Stomach smooth muscle (tissue), 2 donors: ENCODE measurements around the gene TNNI3K.
A peak's percentile ranks its signal among the peaks of the same experiment; 100 is the strongest.

Experiments
- H3K27ac ChIP-seq: one replicate; pipeline ENCODE4 v1.7.0; 2013; ENCODE audit warnings: mild to moderate bottlenecking, low read length, inconsistent platforms
- H3K27me3 ChIP-seq, 2 donors: one replicate each; pipeline ENCODE4 v1.7.0; 2013; ENCODE audit warnings: low read length in 2 of 2; ENCODE audit not compliant: insufficient read depth in 2 of 2, control insufficient read depth in 1 of 2
- H3K36me3 ChIP-seq, 2 donors: one replicate each; pipeline ENCODE4 v1.7.0; 2013; ENCODE audit warnings: low read length in 2 of 2; ENCODE audit not compliant: control insufficient read depth in 2 of 2, insufficient read depth in 2 of 2
- H3K4me1 ChIP-seq: one replicate; pipeline ENCODE4 v1.7.0; 2013; ENCODE audit warnings: low read length; ENCODE audit not compliant: control insufficient read depth, insufficient read depth
- H3K4me3 ChIP-seq, 2 donors: one replicate each; pipeline ENCODE4 v1.7.0; 2013; ENCODE audit warnings: low read length in 2 of 2
- H3K9ac ChIP-seq, 2 donors: one replicate each; pipeline ENCODE4 v1.7.0; 2013; ENCODE audit warnings: low read length in 2 of 2, mild to moderate bottlenecking in 1 of 2
- H3K9me3 ChIP-seq, 2 donors: one replicate each; pipeline ENCODE4 v1.7.0; 2013; ENCODE audit warnings: low read length in 2 of 2; ENCODE audit not compliant: control insufficient read depth in 2 of 2
- donor health status: healthy.
- donor health status: Pancreatic carcinoma.

Gene TNNI3K

DNA sequence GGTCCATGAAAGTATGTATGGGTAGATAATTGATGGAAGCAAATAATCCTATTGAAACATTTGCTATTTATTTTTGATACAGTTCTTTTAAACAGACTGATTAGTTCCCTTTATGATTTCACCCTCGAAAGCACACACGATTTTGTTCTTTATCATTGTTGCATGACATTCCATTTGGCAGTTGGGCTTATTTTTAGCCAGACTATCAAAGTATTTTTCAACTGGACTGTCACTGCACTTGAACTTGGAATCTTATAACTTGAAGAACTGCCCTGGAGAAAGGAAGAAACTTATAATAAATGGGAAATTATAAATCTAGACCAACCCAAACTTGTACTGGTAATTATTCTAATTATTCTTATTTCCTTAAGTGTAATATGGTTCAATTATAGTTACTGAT is at the start of gene TNNI3K:
Gene TNNI3K, plus strand, starts transcription at position 235 of the 400 bp plus-strand sequence. Its CDS starts 65 bp downstream, at position 300.
- Histone ChIP-seq H3K4me3 (no peak within 1 kb of the TSS), H3K36me3 (no peaks in the 10 kb centered on the region), H3K4me1 (no peaks in the 10 kb centered on the region)

GRCh38 chr1:74193908-74194307 is 41.3 kb upstream of the TNNI3K start:
- Histone ChIP-seq H3K4me3 (no peak overlapping the region), H3K36me3 (no peaks in the 10 kb centered on the region), H3K9ac (no peak overlapping the region), H3K9me3 (no peaks in the 10 kb centered on the region), H3K27me3 (no peaks in the 10 kb centered on the region), H3K4me1 (no peaks in the 10 kb centered on the region), H3K27ac (no peak overlapping the region)

More for the DNA sequence above, at the start of gene TNNI3K:
- H3K9ac ChIP-seq: no peak within 1 kb of the TSS
- H3K27ac ChIP-seq: no peak within 1 kb of the TSS
- no peaks in the 10 kb centered on the region for H3K27me3 ChIP-seq
- no peaks in the 10 kb centered on the region for H3K9me3 ChIP-seq

DNA sequence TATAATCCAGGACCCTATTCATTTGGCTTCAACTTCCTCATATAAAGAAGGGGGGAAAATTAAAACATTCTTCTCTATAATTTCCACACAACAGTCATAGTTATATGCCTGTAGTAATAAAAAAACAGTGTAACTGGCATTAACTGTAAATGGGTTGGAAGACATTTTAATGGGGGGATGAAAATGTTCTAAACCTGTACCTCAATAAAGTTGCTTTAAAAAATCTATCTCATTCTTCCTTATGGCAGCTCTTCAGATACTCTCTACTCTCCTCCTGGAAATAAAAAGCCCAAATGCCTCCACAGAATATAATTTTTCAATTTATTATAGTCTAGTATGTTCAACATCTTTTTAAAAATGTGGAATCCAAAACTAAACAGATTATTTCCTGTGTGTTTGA is 39.8 kb upstream of the TNNI3K start:
- Histone ChIP-seq H3K27ac (no peak overlapping the region), H3K9ac (no peak overlapping the region), H3K9me3 (no peaks in the 10 kb centered on the region)

GRCh38 chr1:74197255-74197654 is 37.9 kb upstream of the TNNI3K start:
- Histone ChIP-seq H3K9ac (no peak overlapping the region), H3K4me3 (peak overlapping the region; percentile 61 to 92), H3K27me3 (no peaks in the 10 kb centered on the region), H3K27ac (peak overlapping the region; percentile 68), H3K36me3 (no peaks in the 10 kb centered on the region), H3K4me1 (no peaks in the 10 kb centered on the region), H3K9me3 (no peaks in the 10 kb centered on the region)

More for the DNA sequence above, 39.8 kb upstream of the TNNI3K start:
- H3K36me3 ChIP-seq: no peaks in the 10 kb centered on the region
- H3K27me3 ChIP-seq: no peaks in the 10 kb centered on the region
- H3K4me3 ChIP-seq: no peak overlapping the region
- H3K4me1 ChIP-seq: no peaks in the 10 kb centered on the region

- H3K27ac ChIP-seq: peak within 1 kb of the TSS; percentile 68
- H3K36me3 ChIP-seq: no peaks in the 10 kb centered on the region
- no peaks in the 10 kb centered on the region for H3K9me3 ChIP-seq
- H3K4me1 ChIP-seq: no peaks in the 10 kb centered on the region
- peak within 1 kb of the TSS; percentile 60 to 92 for H3K9ac ChIP-seq
- H3K27me3 ChIP-seq: no peaks in the 10 kb centered on the region
- H3K4me3 ChIP-seq: peak within 1 kb of the TSS; percentile 61 to 92
These were observed 37.3 kb upstream of the TNNI3K start, which contains the start of the genes FPGT and LRRIQ3 for GRCh38 chr1:74197657-74198552. TSS of gene FPGT (plus strand) at chr1:74198242. CDS start at chr1:74198279, 37 bp downstream. TSS of gene LRRIQ3 (minus strand) at chr1:74198176. CDS start at chr1:74183684, 14,492 bp downstream.

DNA sequence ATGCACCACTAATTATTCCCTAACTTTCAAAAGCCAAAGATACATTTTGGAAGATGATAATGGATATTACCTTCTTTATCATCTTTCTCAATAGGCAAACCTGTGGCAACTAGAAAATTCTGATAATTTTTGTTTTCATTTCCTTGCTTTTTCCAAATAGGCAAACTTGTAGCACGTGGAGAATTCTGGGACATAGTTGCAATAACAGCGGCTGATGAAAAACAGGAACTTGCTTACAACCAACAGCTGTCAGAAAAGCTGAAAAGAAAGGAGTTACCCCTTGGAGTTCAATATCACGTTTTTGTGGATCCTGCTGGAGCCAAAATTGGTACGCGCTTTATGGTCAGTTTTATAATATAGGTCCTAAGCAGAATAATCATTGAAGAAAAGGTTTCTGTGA is 35.7 kb upstream of the TNNI3K start:
- Histone ChIP-seq H3K9ac (no peak overlapping the region), H3K9me3 (no peaks in the 10 kb centered on the region), H3K4me1 (no peaks in the 10 kb centered on the region), H3K36me3 (peaks cover 0 to 1% of the 10 kb centered on the region in 2 donors), H3K4me3 (no peak overlapping the region), H3K27me3 (no peaks in the 10 kb centered on the region), H3K27ac (no peak overlapping the region)

DNA sequence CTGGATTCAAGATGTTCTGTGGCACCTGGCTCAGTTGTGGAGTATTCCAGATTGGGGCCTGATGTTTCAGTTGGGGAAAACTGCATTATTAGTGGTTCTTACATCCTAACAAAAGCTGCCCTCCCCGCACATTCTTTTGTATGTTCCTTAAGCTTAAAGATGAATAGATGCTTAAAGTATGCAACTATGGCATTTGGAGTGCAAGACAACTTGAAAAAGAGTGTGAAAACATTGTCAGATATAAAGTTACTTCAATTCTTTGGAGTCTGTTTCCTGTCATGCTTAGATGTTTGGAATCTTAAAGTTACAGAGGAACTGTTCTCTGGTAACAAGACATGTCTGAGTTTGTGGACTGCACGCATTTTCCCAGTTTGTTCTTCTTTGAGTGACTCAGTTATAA is 29.9 kb upstream of the TNNI3K start:
- H3K27ac ChIP-seq: no peak overlapping the region
- H3K4me3 ChIP-seq: no peak overlapping the region
- H3K9ac ChIP-seq: no peak overlapping the region
- no peaks in the 10 kb centered on the region for H3K27me3 ChIP-seq
- no peaks in the 10 kb centered on the region for H3K9me3 ChIP-seq
- peaks cover 4 to 6% of the 10 kb centered on the region in 2 donors for H3K36me3 ChIP-seq
- no peaks in the 10 kb centered on the region for H3K4me1 ChIP-seq

DNA sequence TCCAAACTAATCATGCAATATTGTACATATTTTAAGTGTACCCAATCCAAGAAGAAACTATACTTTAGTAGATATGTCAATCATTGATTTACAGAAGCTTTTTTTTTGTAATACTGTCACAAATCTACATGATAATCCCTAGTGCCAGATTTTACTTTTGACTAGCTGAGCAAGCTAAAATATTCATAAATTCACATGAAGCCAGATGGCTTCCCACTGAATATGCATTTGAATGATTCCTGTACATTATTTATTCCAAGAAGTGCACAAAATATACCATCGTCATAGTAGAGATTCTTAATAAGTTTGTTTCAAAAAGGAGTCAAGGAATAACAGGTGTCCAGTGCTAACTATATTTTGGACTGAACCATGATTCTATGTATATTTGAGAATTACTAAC is 20.0 kb upstream of the TNNI3K start:
- no peak overlapping the region for H3K4me3 ChIP-seq
- no peaks in the 10 kb centered on the region for H3K36me3 ChIP-seq
- no peaks in the 10 kb centered on the region for H3K27me3 ChIP-seq
- H3K27ac ChIP-seq: no peak overlapping the region
- no peaks in the 10 kb centered on the region for H3K9me3 ChIP-seq
- no peaks in the 10 kb centered on the region for H3K4me1 ChIP-seq
- no peak overlapping the region for H3K9ac ChIP-seq

DNA sequence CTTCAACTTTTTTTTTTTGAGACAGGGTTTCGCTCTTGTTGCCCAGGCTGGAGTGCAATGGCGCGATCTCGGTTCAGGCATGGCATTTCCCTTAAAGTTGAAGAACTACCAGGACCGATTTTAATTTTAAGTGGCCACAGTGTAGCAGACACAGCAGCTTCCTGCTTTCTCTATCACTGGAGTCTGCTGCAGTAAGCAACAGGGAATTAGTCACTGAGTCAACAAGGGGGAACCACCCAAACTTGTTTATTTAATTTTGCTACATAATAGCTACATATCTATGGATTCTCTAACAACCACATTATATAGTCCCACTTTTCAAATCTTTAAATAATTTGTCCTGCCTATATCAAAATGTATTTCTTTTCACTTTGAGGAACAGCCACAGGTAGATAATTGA is 12.5 kb upstream of the TNNI3K start:
- Histone ChIP-seq H3K4me3 (no peak overlapping the region), H3K27me3 (no peaks in the 10 kb centered on the region), H3K36me3 (no peaks in the 10 kb centered on the region), H3K9ac (no peak overlapping the region), H3K4me1 (no peaks in the 10 kb centered on the region), H3K9me3 (no peaks in the 10 kb centered on the region), H3K27ac (no peak overlapping the region)

- no peaks in the 10 kb centered on the region for H3K4me1 ChIP-seq
- no peaks in the 10 kb centered on the region for H3K27me3 ChIP-seq
These were observed 11.7 kb upstream of the TNNI3K start for GRCh38 chr1:74223453-74223852.

DNA sequence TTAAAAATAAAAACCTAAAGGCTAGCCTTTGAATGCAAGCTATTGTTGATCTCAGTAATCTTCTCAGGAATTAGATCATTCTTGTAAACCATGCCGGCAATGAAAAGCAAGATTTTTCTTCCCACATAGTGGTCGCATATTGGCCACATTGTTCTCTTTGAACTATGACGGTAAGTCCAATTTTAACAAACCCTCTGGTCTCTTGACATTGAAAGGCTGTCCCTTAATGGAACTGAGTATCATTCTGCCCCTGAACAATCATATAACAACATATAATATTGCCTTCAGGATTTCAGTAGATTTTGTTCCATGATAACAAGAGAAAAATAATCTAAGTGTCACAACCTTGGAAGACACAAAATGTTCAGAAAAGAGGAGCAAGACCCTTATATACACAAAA is 1.3 kb downstream of the TNNI3K start:
- Histone ChIP-seq H3K27ac (no peak overlapping the region), H3K27me3 (no peaks in the 10 kb centered on the region), H3K36me3 (no peaks in the 10 kb centered on the region), H3K9me3 (no peaks in the 10 kb centered on the region), H3K9ac (no peak overlapping the region), H3K4me3 (no peak overlapping the region), H3K4me1 (no peaks in the 10 kb centered on the region)

More at GRCh38 chr1:74223453-74223852, 11.7 kb upstream of the TNNI3K start:
- H3K27ac ChIP-seq: no peak overlapping the region
- H3K9me3 ChIP-seq: no peaks in the 10 kb centered on the region
- no peak overlapping the region for H3K9ac ChIP-seq
- no peaks in the 10 kb centered on the region for H3K36me3 ChIP-seq
- no peak overlapping the region for H3K4me3 ChIP-seq
